ENCODE results near the gene REM2. TPM values are rescaled to one million over a fixed set of nuclear protein-coding genes. Genes with fewer than 3 reads are reported as not detected.

REM2 gene
- total RNA-seq, 1 experiment from 2014 or later = 0.47 TPM

GRCh38 chr14:22896356-22896755 is 13.3 kb downstream of the REM2 start:
- TF ChIP-seq CBX3 (IDR thresholded peaks at IDR 0.05; ENCODE audit: low read depth) = no peak
- TF ChIP-seq CEBPB (IDR thresholded peaks at IDR 0.05; ENCODE audit: low read depth) = no peak
- TF ChIP-seq ZNF274 (IDR thresholded peaks at IDR 0.05; ENCODE audit: low read depth, low read length) = no peak
- TF ChIP-seq POLR2AphosphoS5 (IDR thresholded peaks at IDR 0.05; ENCODE audit: low read depth, low read length) = no peak
- TF ChIP-seq CTCF (IDR thresholded peaks at IDR 0.05 in 2 of 3, conservative IDR thresholded peaks at IDR 0.05 in 1 of 3; ENCODE audit: borderline replicate concordance in 1 of 3, insufficient read depth in 1 of 3, low read depth in 2 of 3, low read length in 2 of 3) = no peak
- TF ChIP-seq POLR2A (IDR thresholded peaks at IDR 0.05; ENCODE audit: borderline replicate concordance, extremely low read depth, insufficient read depth, insufficient read length) = no peak
- no peak for TF ChIP-seq YY1 (IDR thresholded peaks at IDR 0.05; ENCODE audit: extremely low read depth, insufficient replicate concordance, low read depth, low read length)
- TF ChIP-seq SIN3A (IDR thresholded peaks at IDR 0.05; ENCODE audit: low read depth) = no peak
- no peak for TF ChIP-seq REST (IDR thresholded peaks at IDR 0.05; ENCODE audit: low read depth)
- no peak for TF ChIP-seq ZBTB33 (IDR thresholded peaks at IDR 0.05; ENCODE audit: extremely low read depth, insufficient replicate concordance, low read length)
- no peak for TF ChIP-seq EZH2phosphoT487 (IDR thresholded peaks at IDR 0.05; ENCODE audit: borderline replicate concordance)
- no peak for TF ChIP-seq EGR1 (IDR thresholded peaks at IDR 0.05; ENCODE audit: low read depth)
- no peak for TF ChIP-seq FOSL1 (IDR thresholded peaks at IDR 0.05; ENCODE audit: low read depth)
- TF ChIP-seq ATF3 (IDR thresholded peaks at IDR 0.05) = no peak
- TF ChIP-seq SRF (IDR thresholded peaks at IDR 0.05; ENCODE audit: low read depth) = no peak
- TF ChIP-seq RAD21 (IDR thresholded peaks at IDR 0.05; ENCODE audit: low read depth) = no peak
- Histone ChIP-seq H3K4me1 (ENCODE audit: control insufficient read depth in 1 of 2, insufficient read depth in 2 of 2, low read length in 2 of 2) (peaks cover 0 to 22% of the 10 kb centered on the region in 2 experiments; a peak in 2 of 4 replicates), H3K79me2 (ENCODE audit: insufficient read depth, low read length) (no peaks in the 10 kb centered on the region), H3K9me3 (ENCODE audit: control insufficient read depth in 1 of 2, insufficient read depth in 1 of 2, low read depth in 1 of 2, low read length in 2 of 2) (no peaks in the 10 kb centered on the region), H3K9ac (ENCODE audit: low read length) (no peak overlapping the region), H3K27me3 (ENCODE audit: insufficient read depth, low read length) (no peaks in the 10 kb centered on the region), H2AFZ (ENCODE audit: low read depth, low read length, poor library complexity, severe bottlenecking) (no peak overlapping the region), H3K36me3 (ENCODE audit: control insufficient read depth in 1 of 2, insufficient read depth in 2 of 2, low read length in 2 of 2) (peaks cover 4 to 5% of the 10 kb centered on the region in 2 experiments; a peak in 2 of 4 replicates), H4K20me1 (ENCODE audit: insufficient read depth) (no peaks in the 10 kb centered on the region), H3K4me3 (replicated peaks in 1 of 2; ENCODE audit: low read depth in 1 of 2, low read length in 2 of 2) (no peak overlapping the region), H3K9me2 (ENCODE audit: insufficient read depth) (no peaks in the 10 kb centered on the region), H3K27ac (ENCODE audit: low read depth, low read length) (no peak overlapping the region), H3K4me2 (ENCODE audit: low read length) (no peak overlapping the region)
- RAD21 ChIA-PET (ENCODE audit: low non-redundant PET in 1 of 2, low total read pairs in 2 of 2, uncharacterized antibody in 2 of 2, unreplicated experiment in 2 of 2) = no interaction called here
- no TSS peak for BruUV-seq (replicated peaks)
- POLR2A ChIA-PET = interaction anchor here (1.2 kb wide), 1 partner anchor 8 kb away, joined by 4 read pairs; no protein-coding TSS in a partner anchor
- intact Hi-C loops (cut with micrococcal nuclease) = no loop called here
- ATAC-seq (no peak), DNase-seq (ENCODE audit: low read depth, low spot score) (no peak)
- CTCF ChIA-PET = interaction anchor here (1.2 to 1.7 kb wide), 2 partner anchors 34 to 74 kb away, joined by 3 read pairs; no protein-coding TSS in a partner anchor

Measured in HCT116 (cell line).